Measurements from ENCODE around the gene CFAP61. TPM values are rescaled to one million over a fixed set of nuclear protein-coding genes. Genes with fewer than 3 reads are reported as not detected.

The CFAP61 gene
- total RNA-seq, 1 donor from 2014 or later = 8.6 TPM

GRCh38 chr20:20192366-20192765 is 140.0 kb downstream of the CFAP61 start:
- intact Hi-C loops (cut with DNase I) = no loop called here
- Histone ChIP-seq H3K36me3 (no peaks in the 10 kb centered on the region), H3K4me1 (no peaks in the 10 kb centered on the region), H3K4me3 (no peak overlapping the region), H3K27ac (no peak overlapping the region), H3K9me3 (no peaks in the 10 kb centered on the region), H3K27me3 (ENCODE audit: low read depth) (peaks cover 5% of the 10 kb centered on the region)
- DNase-seq (no peak), ATAC-seq (no peak)
- TF ChIP-seq CTCF (IDR thresholded peaks at IDR 0.05) = no peak

GRCh38 chr20:20195021-20195705 is 142.8 kb downstream of the CFAP61 start:
- Histone ChIP-seq H3K36me3 (no peaks in the 10 kb centered on the region), H3K27me3 (ENCODE audit: low read depth) (peaks cover 12% of the 10 kb centered on the region), H3K9me3 (no peaks in the 10 kb centered on the region), H3K4me3 (no peak overlapping the region), H3K27ac (no peak overlapping the region), H3K4me1 (no peaks in the 10 kb centered on the region)
- ATAC-seq (no peak), DNase-seq (no peak)
- TF ChIP-seq CTCF (IDR thresholded peaks at IDR 0.05) = no peak
- intact Hi-C loops (cut with DNase I) = no loop called here

- no peaks in the 10 kb centered on the region for H3K4me1 ChIP-seq
- H3K27me3 ChIP-seq (ENCODE audit: low read depth) = peaks cover 14% of the 10 kb centered on the region
- no peaks in the 10 kb centered on the region for H3K9me3 ChIP-seq
- DNase-seq = no peak
- H3K4me3 ChIP-seq = no peak overlapping the region
- H3K36me3 ChIP-seq = no peaks in the 10 kb centered on the region
- intact Hi-C loops (cut with DNase I) = no loop called here
- H3K27ac ChIP-seq = no peak overlapping the region
- no peak for ATAC-seq
- TF ChIP-seq CTCF (IDR thresholded peaks at IDR 0.05) = no peak
These were observed 144.3 kb downstream of the CFAP61 start for GRCh38 chr20:20196610-20197009.

GRCh38 chr20:20198011-20198410 is 145.7 kb downstream of the CFAP61 start:
- Histone ChIP-seq H3K27me3 (ENCODE audit: low read depth) (peaks cover 14% of the 10 kb centered on the region), H3K36me3 (no peaks in the 10 kb centered on the region), H3K27ac (no peak overlapping the region), H3K4me1 (no peaks in the 10 kb centered on the region), H3K4me3 (no peak overlapping the region), H3K9me3 (no peaks in the 10 kb centered on the region)
- ATAC-seq (no peak), DNase-seq (no peak)
- no peak for TF ChIP-seq CTCF (IDR thresholded peaks at IDR 0.05)
- intact Hi-C loops (cut with DNase I) = no loop called here

- no peak for TF ChIP-seq CTCF (IDR thresholded peaks at IDR 0.05)
These were observed 147.2 kb downstream of the CFAP61 start for GRCh38 chr20:20199361-20200160.

More at GRCh38 chr20:20199361-20200160, 147.2 kb downstream of the CFAP61 start:
- peaks cover 14% of the 10 kb centered on the region for H3K27me3 ChIP-seq (ENCODE audit: low read depth)
- ATAC-seq (no peak), DNase-seq (no peak)
- no peaks in the 10 kb centered on the region for H3K9me3 ChIP-seq
- intact Hi-C loops (cut with DNase I) = no loop called here
- no peaks in the 10 kb centered on the region for H3K36me3 ChIP-seq
- no peak overlapping the region for H3K4me3 ChIP-seq
- H3K27ac ChIP-seq = no peak overlapping the region
- H3K4me1 ChIP-seq = no peaks in the 10 kb centered on the region

All from lower lobe of right lung (tissue), 2 donors.